Inflammatory macrophage treated with lipopolysaccharide for 1 hour (primary cell): ENCODE results near the gene SECISBP2L.
"Not testable (repeated sequence)": the region's sequence is repeated elsewhere in the genome, so short reads cannot be mapped to it uniquely, and the experiment has no call there.

Source experiments
- DNase-seq, 2 donors: peaks; one replicate each; pipeline ENCODE4 v3.0.0-alpha.2; 2020 to 2022

The SECISBP2L gene

GRCh38 chr15:49046220-49047102 is at the start of gene SECISBP2L:
Gene SECISBP2L, minus strand, starts transcription at chr15:49046446. Its CDS starts 147 bp downstream, at chr15:49046299.
- peak; percentile 95 to 96 for DNase-seq

- no peak for DNase-seq
Measured at GRCh38 chr15:49094923-49095322, 48.7 kb upstream of the SECISBP2L start.

- DNase-seq = no peak
Measured at GRCh38 chr15:49093252-49094105, 47.2 kb upstream of the SECISBP2L start.

- no peak for DNase-seq
Measured at GRCh38 chr15:49088996-49089395, 42.8 kb upstream of the SECISBP2L start.

GRCh38 chr15:49085696-49086459 is 39.6 kb upstream of the SECISBP2L start:
- no peak for DNase-seq

- DNase-seq = no peak
Measured at GRCh38 chr15:49084285-49084570, 38.0 kb upstream of the SECISBP2L start.

GRCh38 chr15:49083401-49084284 is 37.4 kb upstream of the SECISBP2L start:
- peak; percentile 4 to 33 for DNase-seq

GRCh38 chr15:49082960-49083359 is 36.7 kb upstream of the SECISBP2L start:
- no peak for DNase-seq

GRCh38 chr15:49079340-49080039 is 33.2 kb upstream of the SECISBP2L start:
- DNase-seq = no peak

GRCh38 chr15:49075881-49076280 is 29.6 kb upstream of the SECISBP2L start:
- peak; percentile 44 to 74 for DNase-seq

- DNase-seq = not testable (repeated sequence)
Measured at GRCh38 chr15:49074589-49075287, 28.5 kb upstream of the SECISBP2L start.

- no peak for DNase-seq
Measured at GRCh38 chr15:49066372-49066771, 20.1 kb upstream of the SECISBP2L start.

- no peak for DNase-seq
Measured at GRCh38 chr15:49064884-49065283, 18.6 kb upstream of the SECISBP2L start.

- DNase-seq = no peak
Measured at GRCh38 chr15:49064281-49064653, 18.0 kb upstream of the SECISBP2L start.

- DNase-seq = peak; percentile 90 to 92
Measured at GRCh38 chr15:49063402-49064280, 17.4 kb upstream of the SECISBP2L start.

GRCh38 chr15:49062900-49063299 is 16.7 kb upstream of the SECISBP2L start:
- DNase-seq = no peak

- no peak for DNase-seq
Measured at GRCh38 chr15:49060710-49061495, 14.7 kb upstream of the SECISBP2L start.

- no peak for DNase-seq
Measured at GRCh38 chr15:49059491-49059890, 13.2 kb upstream of the SECISBP2L start.

GRCh38 chr15:49058559-49058958 is 12.3 kb upstream of the SECISBP2L start:
- no peak for DNase-seq
